Activated B cell treated with CpG ODN at 0.5 μM for 24 hours (primary cell): ENCODE measurements around the gene C12orf60. TPM values are rescaled to one million over a fixed set of nuclear protein-coding genes. Genes with fewer than 3 reads are reported as not detected.
"Not testable (repeated sequence)": the region's sequence is repeated elsewhere in the genome, so short reads cannot be mapped to it uniquely, and the experiment has no call there.

ENCODE experiments used
- ATAC-seq: fragments of 200-7000 bp; cut with Tn5 transposase; one replicate; pipeline ENCODE4 v1.10.0; 2021; ENCODE audit warnings: low read depth, mild to moderate bottlenecking, moderate library complexity
- CTCF ChIA-PET: fragments of 350-600 bp; sonication (Branson Sonifier 250); formaldehyde crosslinking; loops from one replicate; lab custom pipeline; 2021; ENCODE audit warnings: antibody characterized with exemption; lab: Charles Lee
- POLR2A ChIA-PET: fragments of 350-600 bp; sonication (Branson Sonifier 250); formaldehyde crosslinking; loops from one replicate; lab custom pipeline; 2021; ENCODE audit warnings: antibody characterized with exemption; lab: Charles Lee
- DNase-seq: peaks from one replicate; pipeline ENCODE4 v3.0.0; 2022
- H3K27ac Mint-ChIP-seq: one replicate; pipeline ENCODE4 v1.8.0; 2020; ENCODE audit warnings: mixed read lengths
- H3K27me3 Mint-ChIP-seq: one replicate; pipeline ENCODE4 v1.8.0; 2021; ENCODE audit warnings: mixed read lengths
- H3K36me3 Mint-ChIP-seq: one replicate; pipeline ENCODE4 v1.8.0; 2021; ENCODE audit warnings: low read depth, mixed read lengths
- H3K4me1 Mint-ChIP-seq: one replicate; pipeline ENCODE4 v1.8.0; 2021; ENCODE audit warnings: mixed read lengths
- H3K4me3 Mint-ChIP-seq: one replicate; pipeline ENCODE4 v1.8.0; 2020; ENCODE audit warnings: mild to moderate bottlenecking, mixed read lengths
- H3K9me3 Mint-ChIP-seq: one replicate; pipeline ENCODE4 v1.8.0; 2020; ENCODE audit warnings: mixed read lengths
- intact Hi-C: fragments of 100-400 bp; cut with micrococcal nuclease; formaldehyde crosslinking; loops from one replicate; pipeline ENCODE4 v1.15.1; 2024
- total RNA-seq: library from RNA; stranded (reverse); gene quantifications from 2 replicates; pipeline ENCODE4 v1.2.3, GENCODE V29; 2022
- TF ChIP-seq, protein P1 (sequence below): fragments of 200-600 bp; IDR thresholded peaks from one replicate; pipeline ENCODE4 v1.8.0; 2022; ENCODE audit warnings: antibody characterized with exemption, mild to moderate bottlenecking

The C12orf60 gene
- 0.64 and 0.69 TPM in 2 replicates for total RNA-seq

DNA sequence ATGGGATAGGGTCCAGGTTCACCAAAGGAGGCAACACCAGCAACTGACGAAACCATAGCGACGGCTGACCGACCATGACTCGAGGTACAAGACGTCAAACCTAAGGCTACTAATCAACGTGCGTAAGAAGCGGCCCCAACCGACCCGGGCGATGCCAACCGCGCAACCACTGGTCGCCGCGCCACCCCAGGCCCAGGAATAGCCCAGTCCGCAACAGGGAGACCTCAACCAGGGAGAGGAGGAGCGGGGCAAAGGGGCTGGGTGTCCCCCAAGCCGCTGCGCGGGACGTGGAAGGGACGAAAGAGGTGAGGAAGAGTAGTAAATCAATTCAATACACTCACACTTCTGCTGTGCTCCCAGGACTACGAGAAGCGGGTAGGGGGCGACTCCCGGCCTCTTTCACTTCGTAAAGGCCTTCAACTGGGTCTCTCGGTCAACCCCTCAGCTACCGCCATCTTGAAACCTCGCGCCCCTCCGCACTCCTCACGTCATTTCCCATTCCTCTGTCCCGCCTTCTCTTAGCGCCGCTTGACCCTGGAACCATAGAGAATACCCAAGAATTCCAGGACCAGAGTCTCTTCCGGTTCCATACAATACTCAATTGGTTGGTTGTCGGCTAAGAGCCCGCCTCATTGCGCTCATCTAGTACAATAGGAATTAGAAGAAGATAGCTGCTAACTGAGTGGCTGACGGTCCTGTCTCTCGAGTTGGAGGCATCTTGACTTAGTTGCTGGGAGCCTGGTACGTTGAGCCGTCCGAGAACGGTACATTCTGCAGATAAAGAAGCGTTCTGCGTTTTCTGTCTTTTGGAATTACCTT is at the start of gene C12orf60, which contains the start of gene WBP11:
TSS of gene C12orf60 (plus strand) at position 660 of the 819 bp plus-strand sequence. CDS start 19,266 bp downstream, outside the sequence.
TSS of gene WBP11 (minus strand) at position 468 of the 819 bp plus-strand sequence. CDS start 2,095 bp downstream, outside the sequence.
- peak; percentile 95 for ATAC-seq
- TF ChIP-seq, protein P1, sequence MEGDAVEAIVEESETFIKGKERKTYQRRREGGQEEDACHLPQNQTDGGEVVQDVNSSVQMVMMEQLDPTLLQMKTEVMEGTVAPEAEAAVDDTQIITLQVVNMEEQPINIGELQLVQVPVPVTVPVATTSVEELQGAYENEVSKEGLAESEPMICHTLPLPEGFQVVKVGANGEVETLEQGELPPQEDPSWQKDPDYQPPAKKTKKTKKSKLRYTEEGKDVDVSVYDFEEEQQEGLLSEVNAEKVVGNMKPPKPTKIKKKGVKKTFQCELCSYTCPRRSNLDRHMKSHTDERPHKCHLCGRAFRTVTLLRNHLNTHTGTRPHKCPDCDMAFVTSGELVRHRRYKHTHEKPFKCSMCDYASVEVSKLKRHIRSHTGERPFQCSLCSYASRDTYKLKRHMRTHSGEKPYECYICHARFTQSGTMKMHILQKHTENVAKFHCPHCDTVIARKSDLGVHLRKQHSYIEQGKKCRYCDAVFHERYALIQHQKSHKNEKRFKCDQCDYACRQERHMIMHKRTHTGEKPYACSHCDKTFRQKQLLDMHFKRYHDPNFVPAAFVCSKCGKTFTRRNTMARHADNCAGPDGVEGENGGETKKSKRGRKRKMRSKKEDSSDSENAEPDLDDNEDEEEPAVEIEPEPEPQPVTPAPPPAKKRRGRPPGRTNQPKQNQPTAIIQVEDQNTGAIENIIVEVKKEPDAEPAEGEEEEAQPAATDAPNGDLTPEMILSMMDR, result no peak
- H3K27me3 Mint-ChIP-seq, result no peaks in the 10 kb centered on the region
- CTCF ChIA-PET, result interaction anchor here (1.6 kb wide), 1 partner anchor 192 kb away, joined by 4 read pairs; no protein-coding TSS in a partner anchor
- POLR2A ChIA-PET, result interaction anchor here (0.6 to 6.5 kb wide), 19 partner anchors 8 to 618 kb away, joined by 3 to 141 read pairs (median 4); partner anchors contain the start of gene ATF7IP
- intact Hi-C loops, result loop anchor here (1.0 to 10.0 kb wide), 9 partner anchors 29 to 1079 kb away; partner anchors contain the start of genes ARHGDIB and STRAP
- peak; percentile 74 for DNase-seq
- no peak within 1 kb of the TSS for H3K4me3 Mint-ChIP-seq
- peaks cover 26% of the 10 kb centered on the region for H3K36me3 Mint-ChIP-seq
- peaks cover 17% of the 10 kb centered on the region for H3K4me1 Mint-ChIP-seq
- no peaks in the 10 kb centered on the region for H3K9me3 Mint-ChIP-seq
- no peak within 1 kb of the TSS for H3K27ac Mint-ChIP-seq

DNA sequence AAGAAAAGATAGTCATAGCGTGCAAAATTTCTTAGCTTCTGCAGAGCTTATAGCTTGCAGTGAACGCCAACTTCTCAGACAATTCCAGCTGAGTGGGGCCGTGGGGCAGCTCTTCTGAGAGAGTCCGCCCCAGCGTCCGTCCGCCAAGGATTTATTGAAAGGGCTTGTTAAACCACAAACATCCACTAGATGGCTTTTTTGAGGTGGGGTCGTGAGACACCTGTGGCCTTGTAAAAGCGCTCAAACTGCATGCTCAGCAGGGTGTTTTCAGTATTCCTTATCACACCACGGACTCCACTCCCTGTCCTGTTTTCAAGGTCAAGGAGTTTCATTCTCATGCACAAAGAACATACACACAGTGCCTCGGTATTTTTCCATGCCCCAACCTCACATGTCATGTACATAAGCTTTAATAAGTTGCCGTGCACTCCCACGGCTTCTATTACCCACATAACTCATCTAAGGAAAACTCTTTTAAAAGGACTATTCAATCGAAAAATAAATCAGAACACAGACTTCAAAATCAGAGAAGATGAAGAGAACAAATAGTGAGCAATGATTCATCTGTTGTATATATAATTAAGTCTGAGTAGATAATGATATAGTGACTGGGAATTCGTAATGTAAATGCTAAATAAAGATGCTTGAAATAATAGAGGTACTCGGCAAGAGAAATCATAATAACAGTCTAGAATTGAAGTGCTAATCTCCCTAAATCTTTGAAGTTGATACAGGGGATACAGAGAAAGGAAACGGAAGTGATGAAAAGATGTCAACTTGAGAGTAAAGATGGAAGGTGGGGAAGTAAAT is 46.9 kb upstream of the C12orf60 start:
- peaks cover 37% of the 10 kb centered on the region for H3K36me3 Mint-ChIP-seq

DNA sequence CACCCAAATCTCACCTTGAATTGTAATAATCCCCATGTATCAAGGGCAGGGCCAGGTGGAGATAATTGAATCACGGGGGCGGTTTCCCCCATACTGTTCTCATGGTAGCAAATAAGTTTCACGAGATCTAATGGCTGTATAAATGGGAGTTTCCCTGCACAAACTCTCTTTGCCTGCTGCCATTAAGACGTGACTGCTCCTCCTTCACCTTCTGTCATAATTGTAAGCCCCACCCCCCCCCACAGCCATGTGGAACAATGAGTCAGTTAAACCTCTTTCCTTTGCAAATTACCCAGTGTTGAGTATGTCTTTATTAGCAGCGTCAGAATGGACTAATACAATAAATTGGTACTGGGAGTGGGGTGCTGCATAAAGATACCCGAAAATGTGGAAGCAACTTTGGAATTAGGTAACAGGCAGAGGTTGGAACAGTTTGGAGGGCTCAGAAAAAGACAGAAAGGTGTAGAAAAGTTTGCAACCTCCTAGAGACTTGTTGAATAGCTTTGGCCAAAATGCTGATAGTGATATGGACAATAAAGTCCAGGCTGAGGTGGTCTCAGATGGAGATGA is 43.7 kb upstream of the C12orf60 start:
- DNase-seq, CTCF ChIA-PET, ATAC-seq, H3K27ac Mint-ChIP-seq, H3K4me3 Mint-ChIP-seq, POLR2A ChIA-PET, intact Hi-C loops, H3K27me3 Mint-ChIP-seq: not testable (repeated sequence)
- H3K36me3 Mint-ChIP-seq, result peaks cover 45% of the 10 kb centered on the region
- H3K4me1 Mint-ChIP-seq, result peaks cover 16% of the 10 kb centered on the region
- H3K9me3 Mint-ChIP-seq, result peaks cover 18% of the 10 kb centered on the region

More for the DNA sequence above, 46.9 kb upstream of the C12orf60 start:
- TF ChIP-seq, protein P1, result no peak
- intact Hi-C loops, result no loop called here
- no peak overlapping the region for H3K27ac Mint-ChIP-seq
- ATAC-seq (no peak), DNase-seq (no peak)
- POLR2A ChIA-PET, result interaction anchor here (2.8 kb wide), 1 partner anchor 14 kb away, joined by 9 read pairs; a partner anchor contains a TSS
- no peak overlapping the region for H3K4me3 Mint-ChIP-seq
- CTCF ChIA-PET, result no interaction called here
- peaks cover 13% of the 10 kb centered on the region for H3K9me3 Mint-ChIP-seq
- no peaks in the 10 kb centered on the region for H3K27me3 Mint-ChIP-seq
- H3K4me1 Mint-ChIP-seq, result peaks cover 8% of the 10 kb centered on the region

DNA sequence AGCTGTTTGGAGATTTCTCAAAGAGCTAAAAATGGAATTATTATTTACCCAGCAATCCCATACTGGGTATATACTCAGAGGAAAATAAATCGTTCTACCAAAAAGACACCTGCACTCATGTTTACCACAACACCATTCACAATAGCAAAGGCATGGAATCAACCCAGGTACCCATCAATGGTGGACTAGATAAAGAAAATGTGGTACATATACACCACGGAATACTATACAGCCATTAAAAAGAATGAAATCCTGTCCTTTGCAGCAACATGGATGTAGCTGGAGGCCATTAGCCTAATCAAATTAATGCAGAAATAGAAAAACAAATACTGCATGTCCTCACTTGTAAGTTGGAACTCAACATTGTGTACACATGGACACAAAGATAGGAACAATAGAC is 38.1 kb upstream of the C12orf60 start:
- CTCF ChIA-PET, result no interaction called here
- Mint-ChIP-seq H3K27ac (no peak overlapping the region), H3K4me3 (no peak overlapping the region), H3K36me3 (peaks cover 72% of the 10 kb centered on the region), H3K27me3 (no peaks in the 10 kb centered on the region), H3K9me3 (peaks cover 22% of the 10 kb centered on the region), H3K4me1 (peaks cover 38% of the 10 kb centered on the region)
- DNase-seq (no peak), ATAC-seq (no peak)
- POLR2A ChIA-PET, result no interaction called here
- TF ChIP-seq, protein P1, result no peak
- intact Hi-C loops, result no loop called here

DNA sequence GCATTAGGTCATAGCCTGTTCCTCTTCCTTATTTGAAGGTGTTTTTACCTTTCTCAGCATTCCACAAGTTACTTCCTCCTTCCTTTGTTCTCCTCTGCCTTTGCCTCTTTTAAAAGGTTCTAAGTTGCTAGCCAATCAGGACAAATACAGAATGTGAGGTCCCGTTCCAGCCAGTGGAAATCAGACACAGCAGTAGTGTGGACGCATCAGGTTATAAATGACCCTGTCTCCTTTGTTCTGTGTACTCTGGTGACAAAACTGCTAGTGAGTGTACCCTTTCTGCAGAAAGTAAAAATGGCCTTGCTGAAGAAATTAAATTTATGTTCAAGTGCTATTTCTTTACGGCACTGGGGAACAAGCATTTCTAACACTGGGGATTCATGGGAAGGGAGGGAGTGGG is 37.5 kb upstream of the C12orf60 start:
- POLR2A ChIA-PET, H3K27me3 Mint-ChIP-seq, H3K4me3 Mint-ChIP-seq, intact Hi-C loops, DNase-seq, ATAC-seq, CTCF ChIA-PET, H3K27ac Mint-ChIP-seq: not testable (repeated sequence)
- Mint-ChIP-seq H3K9me3 (peaks cover 19% of the 10 kb centered on the region), H3K36me3 (peaks cover 72% of the 10 kb centered on the region), H3K4me1 (peaks cover 39% of the 10 kb centered on the region)
